Stomach (tissue), 4 donors: ENCODE results near the gene MGAT4A.

ENCODE experiments used
- CTCF ChIP-seq, 7 experiments: fragments of 450-650 bp in 4 of 7; fragments of 200-600 bp in 3 of 7; sonication (generic) in 3 of 7; IDR thresholded peaks; one replicate each; pipeline ENCODE4 v1.5.1; 2016 to 2019; ENCODE audit warnings: antibody characterized with exemption in 7 of 7, control low read depth in 2 of 7, mild to moderate bottlenecking in 1 of 7
- POLR2A ChIP-seq, 4 donors: fragments of 450-650 bp; IDR thresholded peaks; one replicate each; pipeline ENCODE4 v1.6.1; 2016; ENCODE audit warnings: antibody characterized with exemption in 4 of 4, control low read depth in 2 of 4, mild to moderate bottlenecking in 1 of 4, moderate library complexity in 1 of 4
- POLR2AphosphoS5 ChIP-seq, 3 donors: sonication (generic); formaldehyde crosslinking; IDR thresholded peaks; one replicate each; pipeline ENCODE4 v1.6.1; 2016; ENCODE audit warnings: antibody characterized with exemption in 3 of 3

- no peak for TF ChIP-seq POLR2A (IDR thresholded peaks at IDR 0.05)
- TF ChIP-seq POLR2AphosphoS5 (IDR thresholded peaks at IDR 0.05), result no peak
- no peak for TF ChIP-seq CTCF (IDR thresholded peaks at IDR 0.05)
These were observed 40.3 kb upstream of the MGAT4A start for GRCh38 chr2:98771264-98771663.
